Measurements from ENCODE around the gene RPS25.
A peak's percentile ranks its signal among the peaks of the same experiment; 100 is the strongest.

RPS25 gene

GRCh38 chr11:119015054-119015611 lies 3.0 kb downstream of the RPS25 start:
- Histone ChIP-seq H3K4me3 (ENCODE audit: low read depth, low read length) (no peak overlapping the region), H3K27ac (no peak overlapping the region), H3K9me3 (ENCODE audit: severe bottlenecking) (no peaks in the 10 kb centered on the region), H3K27me3 (ENCODE audit: insufficient read depth, low read depth, severe bottlenecking) (no peaks in the 10 kb centered on the region), H3K36me3 (peaks cover 65% of the 10 kb centered on the region)
- peak; percentile 35 for TF ChIP-seq CTCF (IDR thresholded peaks at IDR 0.05; ENCODE audit: low read depth, low read length)
- DNase-seq = no peak

DNA sequence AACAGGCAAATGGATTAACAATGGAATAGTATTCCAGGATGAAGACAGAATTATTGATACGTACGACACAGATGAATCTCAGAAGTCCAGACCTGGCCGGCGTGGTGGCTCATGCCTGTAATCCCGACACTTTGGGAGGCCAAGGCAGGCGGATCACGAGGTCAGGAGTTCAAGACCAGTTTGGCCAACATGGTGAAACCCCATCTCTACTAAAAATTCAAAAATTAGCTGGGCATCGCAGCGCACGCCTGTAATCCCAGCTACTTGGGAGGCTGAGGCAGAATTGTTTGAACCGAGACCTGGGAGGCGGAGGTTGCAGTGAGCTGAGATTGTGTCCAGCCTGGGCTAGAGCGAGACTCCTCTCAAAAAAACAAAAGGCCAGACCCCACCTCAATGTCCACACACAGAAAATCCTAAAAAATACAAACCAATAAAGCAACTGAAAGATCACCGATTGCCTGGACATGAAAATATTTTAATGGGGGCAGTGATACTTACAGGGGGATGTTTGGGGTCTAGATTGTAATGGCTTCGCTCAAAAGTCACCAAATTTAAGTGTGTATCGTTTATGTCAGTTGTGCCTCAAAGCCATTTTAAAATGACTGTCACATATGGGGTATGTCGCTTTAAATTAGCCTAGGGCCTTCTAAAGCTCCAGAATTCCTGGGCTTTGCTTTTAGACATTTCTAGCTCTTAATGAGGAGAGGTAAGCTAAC lies 3.8 kb downstream of the RPS25 start:
- Histone ChIP-seq H3K27me3 (ENCODE audit: insufficient read depth, low read depth, severe bottlenecking) (no peaks in the 10 kb centered on the region), H3K27ac (no peak overlapping the region), H3K4me3 (ENCODE audit: low read depth, low read length) (no peak overlapping the region), H3K36me3 (peaks cover 60% of the 10 kb centered on the region), H3K9me3 (ENCODE audit: severe bottlenecking) (no peaks in the 10 kb centered on the region)
- no peak for DNase-seq
- no peak for TF ChIP-seq CTCF (IDR thresholded peaks at IDR 0.05; ENCODE audit: low read depth, low read length)

DNA sequence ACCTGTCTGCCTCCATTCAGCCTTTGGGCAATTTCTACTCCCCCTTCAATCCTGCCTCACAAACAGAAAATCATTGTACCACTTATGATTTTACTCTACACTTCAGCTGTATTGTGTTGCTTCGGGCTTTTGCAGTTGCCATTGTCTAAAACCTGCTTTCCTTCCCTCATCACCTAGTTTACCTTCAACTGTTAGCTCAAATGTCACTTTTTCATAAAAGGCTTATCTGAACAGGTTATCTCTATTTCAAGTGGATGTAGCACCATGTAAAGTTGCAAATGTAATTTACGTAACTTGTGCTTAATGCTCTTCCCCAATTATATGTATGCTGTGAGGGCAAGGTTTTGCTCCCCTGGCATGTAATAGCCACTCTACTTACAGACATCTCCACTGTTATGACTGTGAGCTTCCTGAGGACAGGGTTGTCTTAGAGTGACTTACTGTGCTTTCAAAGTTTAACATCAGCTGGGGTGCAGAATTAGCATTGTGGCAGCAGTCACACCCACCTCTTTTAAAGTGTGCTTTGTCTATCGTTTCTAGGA lies 5.4 kb downstream of the RPS25 start:
- DNase-seq = no peak
- Histone ChIP-seq H3K27ac (no peak overlapping the region), H3K9me3 (ENCODE audit: severe bottlenecking) (no peaks in the 10 kb centered on the region), H3K27me3 (ENCODE audit: insufficient read depth, low read depth, severe bottlenecking) (no peaks in the 10 kb centered on the region), H3K36me3 (peaks cover 63% of the 10 kb centered on the region), H3K4me3 (ENCODE audit: low read depth, low read length) (no peak overlapping the region)
- no peak for TF ChIP-seq CTCF (IDR thresholded peaks at IDR 0.05; ENCODE audit: low read depth, low read length)

GRCh38 chr11:119011476-119012053 lies 6.6 kb downstream of the RPS25 start:
- no peak for DNase-seq
- no peak for TF ChIP-seq CTCF (IDR thresholded peaks at IDR 0.05; ENCODE audit: low read depth, low read length)
- no peaks in the 10 kb centered on the region for H3K27me3 ChIP-seq (ENCODE audit: insufficient read depth, low read depth, severe bottlenecking)
- no peak overlapping the region for H3K4me3 ChIP-seq (ENCODE audit: low read depth, low read length)
- no peaks in the 10 kb centered on the region for H3K9me3 ChIP-seq (ENCODE audit: severe bottlenecking)
- H3K36me3 ChIP-seq = peaks cover 64% of the 10 kb centered on the region
- H3K27ac ChIP-seq = no peak overlapping the region

DNA sequence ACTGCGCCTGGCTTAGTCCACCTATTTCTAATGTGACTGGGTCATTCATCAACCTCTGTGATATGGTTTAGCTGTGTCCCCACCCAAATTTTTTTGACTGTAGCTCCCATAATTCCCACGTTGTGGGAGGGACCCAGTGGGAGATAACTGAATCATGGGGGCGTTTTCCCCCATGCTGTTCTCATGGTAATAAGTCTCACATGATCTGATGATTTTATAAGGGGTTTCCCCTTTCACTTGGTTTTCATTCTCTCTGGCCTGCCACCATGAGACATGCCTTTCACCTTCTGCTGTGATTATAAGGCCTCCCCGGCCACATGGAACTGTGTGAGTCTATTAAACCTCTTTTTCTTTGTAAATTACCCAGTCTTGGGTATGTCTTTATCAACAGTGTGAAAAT lies 11.5 kb downstream of the RPS25 start:
- H3K27ac ChIP-seq = no peak overlapping the region
- H3K27me3 ChIP-seq (ENCODE audit: insufficient read depth, low read depth, severe bottlenecking) = no peaks in the 10 kb centered on the region
- no peak for TF ChIP-seq CTCF (IDR thresholded peaks at IDR 0.05; ENCODE audit: low read depth, low read length)
- H3K36me3 ChIP-seq = peaks cover 29% of the 10 kb centered on the region
- DNase-seq = no peak
- no peak overlapping the region for H3K4me3 ChIP-seq (ENCODE audit: low read depth, low read length)
- no peaks in the 10 kb centered on the region for H3K9me3 ChIP-seq (ENCODE audit: severe bottlenecking)
